GM18517 (cell line): Measurements from ENCODE around the gene SECTM1.

ENCODE experiments used
- ATAC-seq: cut with Tn5 transposase; IDR thresholded peaks from one replicate; pipeline ENCODE4 v1.9.1; 2021; ENCODE audit warnings: mild to moderate bottlenecking, moderate library complexity; ENCODE audit not compliant: unreplicated experiment

Gene SECTM1

DNA sequence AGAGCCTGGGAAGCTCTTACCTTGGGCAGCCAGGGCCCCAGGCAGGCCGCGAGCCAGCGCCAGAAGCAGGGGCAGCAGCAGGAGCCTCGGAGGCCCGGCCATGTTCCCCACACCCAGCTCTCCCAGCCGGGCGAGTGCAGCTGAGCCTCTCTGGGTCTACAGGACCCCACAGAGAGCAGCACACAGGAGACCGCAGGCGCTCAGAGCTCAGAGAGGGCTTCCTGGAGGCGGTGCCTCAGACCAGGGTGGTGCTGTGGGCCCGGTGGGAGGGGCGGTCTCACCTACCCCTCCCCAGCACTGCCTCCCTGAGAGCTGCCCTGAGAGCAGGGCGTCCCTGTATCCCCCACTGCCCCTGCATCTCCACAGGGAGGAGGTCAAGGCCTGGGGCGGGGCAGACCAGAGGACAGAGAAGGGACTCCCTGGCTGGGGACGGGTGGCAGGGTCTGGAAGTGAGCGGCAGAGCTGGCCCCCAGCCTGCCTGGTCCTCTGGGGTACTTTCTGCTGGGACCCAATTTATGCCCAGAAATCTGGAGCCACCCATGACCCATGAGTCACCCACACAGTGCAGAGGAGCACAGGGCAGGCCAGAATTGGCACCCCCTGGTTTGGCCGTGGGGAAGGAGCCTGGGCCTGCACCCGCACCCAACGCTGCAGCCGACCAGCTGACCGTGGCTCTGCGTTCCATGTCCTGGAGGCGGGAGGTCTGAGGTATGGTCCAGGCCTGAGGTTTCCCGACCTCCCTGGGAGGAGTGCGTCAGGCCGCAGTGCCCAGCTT, 16.0 kb downstream of the SECTM1 start, which contains the start of gene CD7:
Gene CD7 (minus strand): TSS at position 215 of the 775 bp plus-strand sequence. CDS start 113 bp downstream, at position 102.
- ATAC-seq, result no peak

DNA sequence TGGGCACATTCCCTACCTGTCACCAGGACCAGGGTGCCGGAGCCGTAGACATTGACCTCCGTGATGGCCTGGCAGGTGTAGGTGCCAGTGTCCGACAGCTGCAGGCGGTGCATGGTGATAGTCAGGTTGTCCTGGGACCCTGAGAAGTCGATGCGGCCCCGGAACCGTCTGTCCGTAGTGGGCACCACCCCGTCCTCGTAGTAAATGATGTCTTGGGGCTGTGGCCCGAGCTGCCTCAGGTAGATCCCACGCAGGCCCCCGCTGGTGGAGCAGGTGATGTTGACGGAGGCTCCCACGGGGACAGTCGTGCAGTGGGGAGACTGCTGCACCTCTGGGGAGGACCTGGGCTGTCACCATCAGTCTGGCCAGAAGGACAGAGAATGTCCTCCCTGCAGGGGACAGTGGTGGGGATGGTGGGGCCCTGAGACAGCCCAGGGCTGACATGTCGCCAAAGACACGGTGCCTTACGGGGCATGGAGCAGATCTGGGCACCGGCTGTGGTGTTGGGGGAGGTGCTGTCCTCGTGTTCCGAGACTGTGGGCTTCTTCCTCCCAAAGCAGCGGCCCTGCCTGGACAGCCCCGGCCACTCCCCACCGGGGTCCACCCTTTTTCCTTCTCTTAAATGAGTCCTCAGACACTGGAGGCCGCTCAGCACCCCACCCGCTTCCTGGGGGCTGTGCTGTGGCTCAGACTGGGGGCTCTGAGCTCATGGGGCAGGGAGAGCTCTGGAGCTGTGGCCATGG, 16.7 kb downstream of the SECTM1 start:
- ATAC-seq, result no peak

DNA sequence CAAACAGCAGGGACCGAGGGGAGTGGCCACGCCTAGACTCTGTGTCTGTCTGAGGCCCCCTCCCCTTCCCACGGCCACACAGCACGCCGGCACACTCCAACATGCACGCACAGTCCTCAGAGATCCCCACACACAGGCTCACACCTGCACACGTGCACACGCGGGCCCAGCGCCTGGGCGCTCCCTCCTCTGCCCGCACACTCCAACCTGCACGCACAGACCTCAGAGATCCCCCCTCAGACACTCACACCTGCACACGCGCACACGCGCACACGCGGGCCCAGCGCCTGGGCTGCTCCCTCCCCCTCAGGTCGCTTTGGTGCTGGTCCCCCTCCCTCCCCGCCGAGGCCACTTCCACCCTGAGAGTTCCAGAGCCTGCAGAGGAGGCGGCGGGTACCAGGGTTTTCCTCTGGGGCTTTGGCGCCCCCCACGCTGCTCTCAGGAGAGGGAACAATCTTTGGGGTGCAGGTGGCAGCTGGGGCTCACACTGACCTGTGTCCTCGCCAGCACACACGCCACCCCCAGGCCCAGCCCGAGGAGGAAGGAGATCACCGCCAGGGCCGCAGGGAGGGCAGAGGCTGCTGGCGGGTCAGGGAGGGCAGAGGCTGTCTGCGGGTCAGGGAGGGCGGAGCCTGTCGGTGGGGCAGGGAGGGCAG, 17.7 kb downstream of the SECTM1 start:
- ATAC-seq, result no peak

- ATAC-seq, result no peak
Measured at GRCh38 chr17:82314727-82315605, 18.6 kb downstream of the SECTM1 start.

- ATAC-seq, result no peak
Measured at GRCh38 chr17:82314012-82314726, 19.4 kb downstream of the SECTM1 start.

DNA sequence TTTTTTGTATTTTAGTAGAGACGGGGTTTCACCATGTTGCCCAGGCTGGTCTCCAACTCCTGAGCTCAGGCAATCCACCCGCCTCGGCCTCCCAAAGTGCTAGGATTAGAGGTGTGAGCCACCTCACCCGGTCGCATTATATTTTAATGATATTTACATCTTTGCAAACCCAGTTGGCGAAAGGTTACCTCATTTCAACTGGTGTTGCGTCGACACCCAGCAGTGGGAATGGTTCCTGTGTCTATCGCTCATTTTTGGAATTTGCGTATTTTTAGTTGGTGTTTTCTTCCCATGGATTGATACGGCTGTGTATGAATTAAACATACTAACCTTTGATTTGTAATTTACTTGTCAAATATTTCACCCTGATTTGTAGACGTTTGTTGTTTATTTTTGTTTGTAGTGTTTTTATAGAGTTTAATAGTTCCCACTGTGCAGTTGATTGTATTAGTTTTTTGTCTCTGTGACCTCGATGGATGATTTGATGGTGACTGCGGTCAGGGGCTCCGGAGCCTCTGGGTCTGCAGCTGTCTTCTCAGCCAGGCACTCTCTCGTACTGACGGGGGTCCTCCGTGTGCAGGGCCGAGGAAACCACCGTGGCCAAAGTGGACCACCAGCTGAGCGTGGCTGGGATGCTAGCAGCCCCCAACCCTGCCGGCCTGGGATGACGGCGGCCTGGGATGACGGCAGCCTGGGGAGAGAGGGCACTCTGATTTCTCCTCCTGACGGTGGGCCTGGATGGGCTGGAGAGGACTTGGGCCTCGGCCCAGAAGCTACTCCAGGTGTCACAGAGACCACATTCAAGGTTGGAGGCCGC, 20.2 kb downstream of the SECTM1 start:
- ATAC-seq, result no peak

GRCh38 chr17:82311971-82312370, 21.6 kb downstream of the SECTM1 start:
- no peak for ATAC-seq

DNA sequence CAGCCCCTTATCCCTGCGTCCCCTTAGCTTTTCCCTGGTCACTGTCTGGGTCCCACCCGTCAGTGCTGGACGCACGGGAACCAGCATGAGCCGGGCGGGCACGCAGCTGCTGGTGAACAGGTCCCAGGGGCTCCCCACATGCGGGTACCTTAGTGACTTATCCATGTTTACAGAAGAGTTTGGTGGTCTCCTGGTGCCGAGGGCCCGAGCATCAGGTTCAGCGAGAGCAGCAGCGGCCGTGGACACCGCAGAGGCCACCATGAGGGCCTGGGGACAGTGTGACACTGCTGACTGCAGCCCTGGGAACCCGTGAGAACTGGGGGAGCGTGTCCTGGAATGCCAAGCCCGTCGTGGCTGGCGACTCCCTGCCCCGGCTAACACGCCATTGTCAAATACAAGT, 22.7 kb downstream of the SECTM1 start:
- ATAC-seq, result no peak

DNA sequence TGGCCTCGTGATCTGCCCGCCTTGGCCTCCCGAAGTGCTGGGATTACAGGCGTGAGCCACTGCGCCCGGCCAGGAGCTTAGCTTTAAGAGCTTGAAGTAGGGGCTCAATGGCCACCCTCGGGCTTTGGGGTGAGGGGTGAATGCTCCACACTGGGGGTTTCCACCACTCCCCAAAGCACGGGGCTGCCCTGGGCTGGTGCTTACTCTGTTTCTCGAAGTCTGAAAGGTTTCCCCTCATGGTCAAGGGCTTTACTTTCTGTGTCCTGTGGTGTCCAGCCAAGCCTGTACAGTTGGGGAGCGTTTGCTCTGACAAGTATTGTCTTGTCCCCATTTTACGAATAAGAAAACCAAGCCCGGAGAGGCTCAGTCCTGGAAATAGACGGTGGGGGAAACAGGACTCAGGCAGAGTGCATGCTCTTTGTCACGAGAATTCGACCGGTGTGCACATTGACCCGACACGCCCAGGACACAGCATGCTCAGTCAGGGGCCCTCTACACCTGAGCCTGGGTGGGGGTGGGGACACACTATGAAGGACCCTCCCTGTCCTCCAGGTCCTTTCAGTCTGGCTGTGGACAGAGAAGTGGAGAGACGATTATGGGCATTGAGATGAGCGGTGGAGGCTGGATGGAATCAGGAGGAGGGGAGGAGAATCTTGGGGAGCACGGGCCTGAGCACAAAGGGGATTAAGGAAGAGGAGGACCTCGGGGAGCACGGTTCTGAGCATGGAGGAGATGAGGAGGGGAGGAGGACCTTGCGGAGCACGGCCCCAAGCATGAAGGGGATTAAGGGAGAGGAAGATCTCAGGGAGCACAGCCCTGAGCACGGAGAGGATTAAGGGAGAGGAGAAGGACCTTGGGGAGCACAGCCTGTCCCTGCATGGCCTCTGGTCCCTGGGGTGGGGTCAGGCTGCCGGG, 23.7 kb downstream of the SECTM1 start:
- ATAC-seq, result no peak

DNA sequence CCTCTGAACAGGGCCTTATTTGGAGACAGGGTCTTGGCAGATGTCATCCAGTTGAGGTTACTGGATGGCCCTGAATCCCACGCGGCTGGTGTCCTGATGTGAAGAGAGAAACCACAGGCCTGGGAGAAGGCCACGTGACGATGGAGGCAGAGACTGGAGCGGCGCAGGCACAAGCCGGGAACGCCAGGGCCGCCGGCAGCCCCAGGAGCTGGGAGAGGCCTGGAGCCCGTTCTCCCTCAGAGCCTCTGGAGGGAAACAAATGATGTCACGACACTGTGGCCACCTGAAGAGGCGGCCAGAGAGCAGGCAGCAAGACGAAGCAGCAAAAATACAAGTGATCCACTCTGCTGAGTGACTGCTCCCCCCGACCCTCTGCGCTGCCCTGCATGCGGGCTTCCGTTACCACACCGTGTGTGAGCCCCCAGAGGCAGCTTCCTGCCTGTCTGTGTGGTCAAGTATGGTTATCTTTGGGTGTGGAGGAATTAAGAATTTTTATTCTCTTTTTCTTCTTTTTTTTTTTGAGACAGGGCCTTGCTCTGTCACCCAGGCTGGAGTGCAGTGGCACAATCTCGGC, 27.8 kb downstream of the SECTM1 start:
- no peak for ATAC-seq

DNA sequence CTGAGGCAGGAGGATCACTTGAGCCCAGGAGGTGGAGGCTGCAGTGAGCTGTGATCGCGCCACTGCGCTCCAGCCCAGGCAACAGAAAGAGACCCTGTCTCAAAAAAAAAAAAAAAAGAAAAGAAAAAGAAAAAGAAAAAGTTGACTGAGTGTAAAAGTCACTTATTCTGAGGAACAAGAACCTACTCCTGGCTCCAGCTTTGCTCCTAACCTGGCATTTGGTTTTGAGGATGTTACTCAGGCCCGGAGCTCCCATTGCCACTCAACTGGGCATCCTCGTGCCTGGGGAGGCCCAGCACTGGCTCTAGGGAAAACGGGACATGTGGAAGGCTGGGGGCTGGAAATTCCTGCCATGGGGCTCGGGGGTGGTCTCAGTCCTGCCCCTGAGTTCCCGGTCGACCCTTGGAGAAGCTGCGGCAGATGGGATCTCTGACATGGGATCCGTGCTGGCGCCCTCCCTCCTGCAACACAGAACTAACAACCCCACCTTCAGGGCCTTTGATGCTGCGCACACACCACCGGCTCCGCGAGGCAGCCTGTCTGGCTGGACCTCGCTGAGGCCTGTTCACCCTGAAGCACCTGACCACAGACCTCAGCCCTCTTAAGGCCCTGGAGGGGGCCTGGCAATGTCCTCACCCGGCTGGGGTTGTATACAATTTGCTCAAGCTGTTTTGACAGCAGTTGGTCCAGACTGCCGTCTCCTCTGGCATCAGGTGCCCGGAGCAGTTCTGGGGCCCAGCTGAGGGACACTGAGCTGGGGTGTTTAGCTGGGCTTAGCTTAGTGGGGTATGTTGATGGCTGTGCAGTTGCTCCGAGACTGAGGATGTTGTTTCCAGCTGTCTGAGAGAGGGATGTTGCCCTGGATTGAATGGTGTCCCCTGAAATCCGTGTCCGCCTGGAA, 28.5 kb downstream of the SECTM1 start:
- ATAC-seq, result no peak

DNA sequence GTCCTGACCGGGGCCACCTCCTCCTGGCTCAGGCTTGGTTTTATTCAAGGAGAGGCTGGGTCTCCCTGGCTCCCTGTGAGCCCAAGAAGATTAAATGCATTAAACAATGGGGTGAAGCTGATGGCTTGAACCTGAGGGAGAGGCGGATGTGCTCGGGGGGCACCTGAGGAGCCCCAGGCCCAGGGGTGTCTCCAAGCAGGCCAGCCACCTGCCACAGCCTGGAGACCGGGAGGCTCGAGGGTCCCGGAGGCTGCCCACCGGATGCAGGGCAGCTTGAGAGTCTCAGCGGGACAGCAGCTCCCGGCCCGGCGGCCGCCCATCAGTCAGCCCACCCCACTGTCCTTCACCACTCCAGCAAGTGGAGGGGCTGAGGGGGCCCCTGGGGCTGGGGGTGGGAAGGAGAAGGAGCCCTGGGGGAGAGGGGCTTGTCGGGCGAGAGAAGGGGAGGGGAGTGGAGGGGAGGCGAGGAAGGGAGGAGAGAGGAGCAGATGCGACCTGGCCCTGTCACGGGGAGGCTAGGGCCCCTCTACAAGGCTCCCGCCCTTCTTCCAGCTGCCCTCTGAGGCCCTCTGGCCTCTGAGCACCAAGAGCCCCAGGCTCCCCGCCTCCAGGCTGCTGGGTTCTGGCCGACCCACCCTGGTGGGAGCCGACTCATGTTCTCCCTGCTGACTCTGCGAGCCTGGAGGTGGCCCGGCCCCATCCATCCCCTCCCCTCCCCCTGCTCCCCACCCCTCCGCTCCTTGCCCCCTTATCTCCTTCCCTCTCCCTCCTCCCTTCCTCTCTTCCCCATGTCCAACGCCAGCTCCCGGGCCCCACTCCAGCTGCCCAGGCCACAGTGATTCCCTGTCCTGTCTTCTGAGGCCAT, 29.4 kb downstream of the SECTM1 start:
- ATAC-seq, result no peak

DNA sequence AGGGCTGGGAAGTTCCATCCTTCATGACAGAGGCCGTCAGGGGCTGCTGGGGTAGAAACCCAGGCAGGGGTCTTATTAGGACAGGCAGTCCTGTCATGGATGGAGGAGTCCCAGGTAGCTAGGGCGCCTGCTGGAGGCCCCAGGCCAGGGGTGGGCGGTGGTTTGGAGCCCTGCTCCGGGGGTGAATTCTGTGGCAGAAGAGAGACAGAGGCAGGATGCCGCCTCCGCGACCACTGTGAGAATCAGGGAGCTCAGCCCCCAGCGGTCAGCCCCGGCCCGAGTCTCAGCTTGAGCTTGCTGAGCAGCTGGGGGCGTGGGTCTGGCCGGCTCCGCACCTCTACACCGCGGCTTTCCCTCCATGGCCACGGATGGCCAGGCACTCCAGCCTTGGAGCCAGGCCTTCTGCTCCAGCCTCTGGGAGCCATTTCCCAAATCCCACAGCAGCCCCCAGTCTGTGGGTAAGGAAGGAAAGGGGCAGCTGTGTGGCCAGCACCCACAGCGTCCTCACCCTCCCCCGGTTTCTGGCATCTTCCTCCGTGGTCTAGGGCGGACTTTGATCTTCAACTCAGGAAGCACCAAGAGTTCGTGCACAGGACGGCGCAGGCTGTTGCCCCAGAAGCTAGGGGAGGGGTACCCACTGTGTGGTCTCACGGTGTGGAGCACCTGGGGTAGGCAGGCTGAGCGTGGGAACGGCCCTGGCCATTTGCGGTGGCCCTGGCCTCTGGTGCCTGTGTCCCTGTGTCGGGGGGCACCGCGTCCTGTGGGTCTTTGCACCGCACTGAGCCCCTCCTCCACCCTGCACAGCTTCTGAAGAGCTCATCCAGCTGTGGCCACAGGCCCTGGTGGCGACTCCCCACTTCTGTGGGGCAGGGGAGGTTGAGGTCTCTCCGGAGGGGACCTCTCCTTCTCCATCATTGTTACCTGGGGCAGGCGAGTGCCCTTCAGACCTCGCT, 30.3 kb downstream of the SECTM1 start:
- ATAC-seq, result no peak

DNA sequence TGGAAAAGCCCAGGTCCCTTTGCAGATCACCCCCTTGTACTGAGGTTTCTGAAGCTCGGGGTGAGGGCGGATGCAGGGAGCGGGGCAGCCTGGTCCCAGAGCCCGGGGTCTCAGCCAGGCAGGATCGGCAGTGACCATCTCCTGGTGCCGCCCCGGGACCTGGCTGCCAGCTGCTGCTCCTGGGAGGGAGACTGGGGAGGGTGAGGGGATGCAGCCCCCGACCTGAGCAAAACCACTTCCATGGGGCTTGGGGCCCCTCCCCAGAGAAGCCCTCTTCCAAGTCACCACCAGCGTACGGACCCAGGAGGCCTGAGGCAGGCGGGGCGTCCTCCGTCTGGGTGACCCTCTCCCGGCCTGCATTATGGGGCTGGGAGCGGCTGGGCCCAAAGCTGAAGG, 31.0 kb downstream of the SECTM1 start:
- ATAC-seq, result no peak
